HG03196 (cell line): ENCODE data around the gene STH.

ENCODE experiments used
- ATAC-seq: cut with Tn5 transposase; IDR thresholded peaks from one replicate; pipeline ENCODE4 v1.9.1; 2021; ENCODE audit not compliant: unreplicated experiment

Gene STH

DNA sequence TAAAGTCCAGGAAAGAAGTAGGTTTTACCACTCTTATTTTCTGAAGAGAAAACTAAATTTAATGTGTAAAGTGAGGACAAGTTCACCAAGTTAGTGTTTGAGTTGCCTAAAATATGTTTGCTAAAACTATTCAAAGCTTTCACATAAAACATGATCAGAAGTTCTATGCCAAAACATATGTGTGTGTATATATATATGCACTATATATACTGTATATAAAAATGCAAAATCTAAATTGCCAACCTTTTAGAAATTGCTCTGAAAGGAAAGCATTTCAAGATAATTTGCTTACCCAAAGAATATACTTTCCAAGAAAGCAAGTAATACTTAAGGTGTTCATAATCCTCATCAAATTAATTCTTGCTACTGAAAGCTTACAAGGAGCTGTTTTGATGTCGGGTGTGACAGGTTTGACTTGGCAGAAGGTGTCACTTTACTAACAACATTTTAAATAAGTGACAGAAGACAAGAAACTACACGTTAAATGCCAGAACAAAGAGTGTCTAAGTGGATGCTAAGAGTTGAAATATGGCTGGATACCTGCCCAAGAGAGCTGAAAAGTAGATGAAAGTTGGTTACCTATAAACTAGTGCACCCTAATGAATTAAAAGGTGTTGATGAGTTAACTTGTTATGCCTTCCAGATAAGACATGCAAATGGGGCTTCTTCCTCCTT lies 32.3 kb upstream of the STH start:
- ATAC-seq, result no peak

DNA sequence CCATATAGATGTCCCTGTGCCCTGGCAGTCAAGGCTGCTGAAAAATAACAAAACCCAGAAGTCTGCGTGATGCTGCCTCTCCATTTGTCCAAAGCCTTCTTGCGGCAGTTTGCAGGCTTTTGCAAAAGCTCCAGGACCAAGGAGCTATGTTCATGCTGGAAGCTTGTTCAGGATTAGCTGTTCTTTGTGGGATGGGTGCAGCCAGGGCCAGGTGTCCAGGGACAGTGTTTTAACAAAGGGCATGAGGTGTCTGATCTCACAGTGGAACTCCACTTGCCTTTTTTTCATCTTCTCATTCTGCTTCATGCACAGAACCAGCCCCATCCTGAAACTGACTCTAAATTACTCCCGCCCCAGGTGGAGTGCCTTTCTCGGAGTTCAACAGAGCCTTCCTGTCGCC lies 31.7 kb upstream of the STH start:
- no peak for ATAC-seq

DNA sequence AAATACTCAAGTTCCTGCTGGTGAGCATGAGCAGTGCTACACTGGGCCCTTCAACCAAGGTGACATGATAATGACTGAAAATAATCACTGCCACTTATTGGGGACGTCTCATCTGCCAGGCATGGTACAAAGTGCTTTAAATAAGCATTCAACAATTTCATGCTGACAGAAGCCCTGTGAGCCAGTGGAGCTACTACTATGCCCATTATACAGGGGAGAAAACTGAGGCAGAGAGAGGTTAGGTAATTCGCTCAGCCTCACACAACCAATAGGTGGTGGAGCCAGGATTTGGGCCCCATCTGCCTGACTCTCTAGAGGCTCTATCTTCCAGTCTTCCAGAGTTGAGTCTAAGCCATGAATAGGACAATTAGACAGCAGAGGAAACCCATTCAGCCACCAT lies 30.3 kb upstream of the STH start:
- ATAC-seq, result no peak

DNA sequence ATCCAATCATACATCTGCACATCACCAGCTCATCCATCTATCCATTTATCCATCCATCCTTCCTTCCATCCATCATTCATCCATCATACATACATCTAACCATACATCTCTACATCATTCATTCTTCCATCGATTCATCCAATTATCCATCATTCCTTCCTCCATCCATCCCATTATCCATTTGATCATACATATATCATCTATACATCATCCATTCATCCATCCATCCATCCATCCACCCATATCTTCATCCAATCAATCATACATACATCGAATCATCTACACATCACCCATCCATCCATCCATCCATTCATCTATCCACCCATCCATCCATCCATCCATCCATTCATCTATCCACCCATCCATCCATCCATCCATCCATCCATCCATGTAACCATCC lies 29.3 kb upstream of the STH start:
- ATAC-seq, result no peak

DNA sequence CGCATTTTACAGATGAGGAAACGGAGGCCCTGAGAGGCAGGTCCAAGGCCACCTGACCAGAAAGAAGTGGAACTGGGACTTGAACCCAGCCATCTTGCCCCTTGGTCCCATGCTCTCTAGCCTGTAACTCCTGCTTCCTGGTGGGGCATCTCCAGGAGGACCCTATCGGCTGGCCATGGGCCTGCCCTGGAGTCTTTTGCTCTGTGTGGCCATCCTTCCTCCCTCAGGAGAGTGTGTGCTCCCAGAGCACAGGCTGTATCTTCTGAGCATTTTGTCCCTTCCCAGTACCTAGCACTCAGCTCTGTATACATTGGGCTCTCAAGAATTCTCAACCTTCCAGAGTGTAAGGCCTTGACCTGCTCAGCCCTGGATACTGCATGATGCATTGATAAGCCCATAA lies 28.4 kb upstream of the STH start:
- no peak for ATAC-seq

DNA sequence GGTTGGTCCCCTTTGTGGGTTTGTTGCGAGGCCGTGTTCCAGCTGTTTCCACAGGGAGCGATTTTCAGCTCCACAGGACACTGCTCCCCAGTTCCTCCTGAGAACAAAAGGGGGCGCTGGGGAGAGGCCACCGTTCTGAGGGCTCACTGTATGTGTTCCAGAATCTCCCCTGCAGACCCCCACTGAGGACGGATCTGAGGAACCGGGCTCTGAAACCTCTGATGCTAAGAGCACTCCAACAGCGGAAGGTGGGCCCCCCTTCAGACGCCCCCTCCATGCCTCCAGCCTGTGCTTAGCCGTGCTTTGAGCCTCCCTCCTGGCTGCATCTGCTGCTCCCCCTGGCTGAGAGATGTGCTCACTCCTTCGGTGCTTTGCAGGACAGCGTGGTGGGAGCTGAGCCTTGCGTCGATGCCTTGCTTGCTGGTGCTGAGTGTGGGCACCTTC lies 27.3 kb upstream of the STH start:
- no peak for ATAC-seq

DNA sequence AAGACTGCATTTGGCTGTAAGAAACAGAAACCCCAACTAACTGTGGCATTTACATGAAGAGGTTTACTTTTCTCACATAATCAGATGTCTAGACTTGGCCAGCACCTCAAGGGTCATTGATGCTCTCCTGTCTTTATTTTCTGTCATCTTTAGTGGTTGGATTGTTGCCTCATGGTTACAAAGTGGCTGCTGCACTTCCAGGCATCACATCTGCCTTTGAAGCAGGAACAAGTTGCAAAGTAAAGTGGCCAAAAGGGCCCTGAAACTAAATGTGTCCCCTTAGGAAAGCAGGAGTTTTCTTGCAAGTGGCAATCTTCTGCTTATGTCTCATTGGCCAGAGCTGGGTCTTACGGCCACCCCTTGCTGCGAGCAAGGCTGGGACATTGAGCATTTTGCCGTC lies 26.5 kb upstream of the STH start:
- no peak for ATAC-seq

DNA sequence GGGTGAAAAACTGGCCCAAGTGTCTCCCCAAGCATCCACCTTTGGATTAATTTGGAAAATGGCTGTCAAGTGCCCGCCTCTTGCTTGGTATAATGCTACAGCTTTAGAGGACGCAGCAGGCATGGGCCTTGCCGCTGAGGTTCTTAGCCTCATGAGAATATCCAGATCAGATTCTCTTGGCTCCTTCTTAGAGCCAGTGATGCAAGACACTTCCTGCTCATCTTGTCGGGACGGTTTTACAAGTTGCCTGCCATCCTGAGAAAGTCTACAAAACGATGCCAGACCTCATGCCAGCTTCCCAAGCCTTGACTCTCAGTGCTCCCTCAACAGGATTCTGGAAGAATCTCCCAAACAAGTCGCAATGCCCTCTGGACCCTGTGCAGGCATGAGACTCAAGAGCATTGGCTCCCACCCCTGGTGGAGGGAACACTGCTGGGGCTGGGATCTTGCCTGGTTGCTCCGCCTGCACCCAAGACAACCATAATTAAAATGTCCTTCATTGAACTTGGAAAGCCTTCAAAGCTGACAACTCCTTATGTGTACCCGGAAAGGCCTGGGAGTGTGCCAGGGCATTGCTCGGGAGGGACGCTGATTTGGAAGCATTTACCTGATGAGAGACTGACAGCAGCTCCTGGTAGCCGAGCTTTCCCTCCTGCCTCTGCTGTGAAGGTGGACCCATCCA lies 25.8 kb upstream of the STH start:
- no peak for ATAC-seq

DNA sequence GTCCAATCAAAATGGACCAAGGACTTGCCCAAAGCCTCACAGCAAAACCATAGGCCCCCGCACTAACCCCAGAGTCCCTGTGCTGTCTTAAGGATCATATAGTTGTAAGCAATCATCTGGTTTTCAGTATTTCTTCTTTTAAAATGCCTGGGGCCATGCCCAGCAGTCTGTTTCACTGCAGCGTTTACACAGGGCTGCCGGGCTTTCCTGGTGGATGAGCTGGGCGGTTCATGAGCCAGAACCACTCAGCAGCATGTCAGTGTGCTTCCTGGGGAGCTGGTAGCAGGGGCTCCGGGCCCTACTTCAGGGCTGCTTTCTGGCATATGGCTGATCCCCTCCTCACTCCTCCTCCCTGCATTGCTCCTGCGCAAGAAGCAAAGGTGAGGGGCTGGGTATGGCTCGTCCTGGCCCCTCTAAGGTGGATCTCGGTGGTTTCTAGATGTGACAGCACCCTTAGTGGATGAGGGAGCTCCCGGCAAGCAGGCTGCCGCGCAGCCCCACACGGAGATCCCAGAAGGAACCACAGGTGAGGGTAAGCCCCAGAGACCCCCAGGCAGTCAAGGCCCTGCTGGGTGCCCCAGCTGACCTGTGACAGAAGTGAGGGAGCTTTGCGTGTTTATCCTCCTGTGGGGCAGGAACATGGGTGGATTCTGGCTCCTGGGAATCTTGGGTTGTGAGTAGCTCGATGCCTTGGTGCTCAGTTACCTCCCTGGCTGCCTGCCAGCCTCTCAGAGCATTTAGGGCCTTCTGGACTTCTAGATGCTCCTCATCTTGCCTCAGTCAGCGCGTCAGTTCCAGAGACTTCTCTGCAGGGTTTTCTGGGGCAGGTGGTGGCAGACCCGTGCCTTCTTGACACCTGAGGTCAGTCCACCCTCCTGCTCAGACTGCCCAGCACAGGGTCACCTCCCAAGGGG lies 24.8 kb upstream of the STH start:
- no peak for ATAC-seq

DNA sequence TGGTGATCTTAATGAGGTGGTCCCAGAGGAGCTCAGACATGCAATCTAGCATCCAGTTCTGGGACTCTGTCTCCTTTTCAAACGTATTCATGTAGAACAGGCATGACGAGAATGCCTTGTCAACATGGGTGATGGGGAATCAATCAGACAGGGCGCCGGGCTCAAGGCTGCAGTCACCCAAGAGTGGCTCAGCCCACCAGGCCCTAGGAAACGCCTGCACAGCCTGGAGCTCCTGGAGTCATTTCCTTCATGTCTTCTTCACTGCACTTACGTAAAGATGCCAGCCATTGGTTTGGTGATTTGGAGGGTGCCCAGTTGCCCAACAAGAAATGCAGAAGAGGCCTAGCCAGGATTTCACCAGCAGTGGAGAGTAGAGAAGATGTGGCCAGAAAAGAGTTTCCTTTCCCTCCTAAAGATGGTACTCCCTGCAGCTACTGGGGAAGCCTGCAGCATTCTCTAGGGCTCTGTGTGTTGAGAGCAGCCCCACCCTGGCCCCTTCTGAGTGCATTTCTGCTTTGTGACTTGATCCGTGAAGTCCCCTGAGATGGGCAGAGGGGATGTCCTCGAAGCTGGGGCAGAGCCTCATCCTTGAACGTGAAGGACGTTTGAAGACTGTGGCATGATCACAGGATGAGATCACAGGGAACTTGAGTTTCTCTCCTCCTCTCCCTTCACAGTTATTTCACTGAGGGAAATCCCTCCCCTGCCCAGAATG lies 24.0 kb upstream of the STH start:
- ATAC-seq, result no peak

DNA sequence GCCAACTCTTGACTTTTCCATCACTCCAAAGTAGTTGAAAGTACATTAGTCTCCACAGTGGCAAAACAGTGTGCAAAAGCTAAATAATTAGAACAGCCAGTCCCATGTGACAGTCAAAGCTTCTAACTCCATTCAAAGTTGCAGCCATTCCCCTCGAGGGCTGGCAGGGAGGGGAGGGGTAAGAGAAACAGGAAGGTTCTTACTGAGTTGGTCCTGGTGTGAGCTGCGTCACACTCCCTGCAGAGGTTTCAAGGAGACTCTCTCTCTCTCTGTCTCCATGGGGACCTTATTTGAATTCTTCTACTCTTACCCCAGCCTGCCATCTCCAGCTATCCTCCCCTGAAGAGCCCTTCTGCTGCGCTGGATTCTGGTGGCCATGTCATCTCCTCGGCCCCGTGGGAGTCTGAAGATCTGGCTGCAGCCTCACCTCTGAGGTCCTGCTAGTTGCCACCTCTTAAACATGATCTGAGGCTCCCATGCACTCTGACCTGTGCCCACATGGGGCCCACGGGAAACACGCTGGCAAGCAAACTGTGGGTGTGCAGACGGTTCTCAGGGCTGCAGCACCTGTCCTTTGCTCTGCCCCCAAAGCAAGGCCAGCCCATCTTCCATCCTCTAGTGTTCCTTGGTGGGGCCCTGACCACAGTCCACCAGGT lies 23.3 kb upstream of the STH start:
- no peak for ATAC-seq

DNA sequence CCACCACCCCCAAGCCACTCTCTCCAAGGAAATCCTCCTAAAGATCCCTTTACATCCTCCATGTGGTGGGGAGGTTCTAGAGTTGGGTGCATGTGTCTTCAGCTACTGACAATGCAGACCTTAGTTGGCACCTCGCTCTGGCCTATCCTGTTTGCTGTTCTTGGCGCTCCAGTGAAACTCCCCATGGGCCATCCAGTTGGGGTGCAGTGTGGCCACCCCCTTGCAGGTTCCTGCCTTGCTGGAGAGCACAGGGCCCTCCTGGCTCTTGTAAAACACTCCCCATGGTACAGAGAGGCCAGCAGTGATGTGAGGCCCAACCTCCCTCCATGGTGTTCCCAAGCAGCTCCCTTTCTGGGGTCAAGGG lies 22.7 kb upstream of the STH start:
- no peak for ATAC-seq

DNA sequence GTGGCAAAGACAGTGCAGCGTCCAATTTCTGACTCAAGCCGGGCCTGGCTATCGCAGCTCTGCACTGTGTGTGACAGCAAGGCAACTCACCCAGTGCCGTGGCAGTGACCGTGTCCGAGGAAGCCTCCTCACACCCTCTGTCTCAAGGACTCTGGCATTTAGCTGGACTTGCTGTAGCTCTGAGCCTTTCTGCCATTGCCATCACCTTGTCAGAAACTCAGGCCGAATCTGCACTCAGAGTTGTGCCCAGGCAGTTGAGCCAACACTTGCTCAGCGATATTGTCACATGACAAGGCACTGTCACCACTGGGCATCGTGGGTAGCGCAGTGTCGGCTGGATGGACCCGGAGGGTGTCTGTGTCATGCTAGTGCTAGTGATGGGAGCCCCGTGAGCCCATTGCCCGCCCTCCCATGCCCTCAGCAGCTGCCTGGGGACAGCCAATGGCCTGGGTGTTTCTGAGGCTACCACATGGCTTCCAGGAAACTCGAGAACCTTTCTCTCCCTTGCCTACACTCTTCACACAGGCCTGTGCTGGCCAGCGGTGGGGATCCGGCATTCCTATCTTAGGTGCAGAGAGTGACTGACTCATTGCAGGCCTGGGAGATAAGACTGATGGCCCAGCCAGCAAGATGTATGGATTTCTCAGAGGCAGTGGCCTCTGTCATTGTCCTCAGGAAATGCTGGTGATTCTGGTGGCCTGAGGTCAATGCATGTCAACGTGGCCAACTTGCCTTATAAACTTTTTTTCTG lies 22.1 kb upstream of the STH start:
- ATAC-seq, result no peak

DNA sequence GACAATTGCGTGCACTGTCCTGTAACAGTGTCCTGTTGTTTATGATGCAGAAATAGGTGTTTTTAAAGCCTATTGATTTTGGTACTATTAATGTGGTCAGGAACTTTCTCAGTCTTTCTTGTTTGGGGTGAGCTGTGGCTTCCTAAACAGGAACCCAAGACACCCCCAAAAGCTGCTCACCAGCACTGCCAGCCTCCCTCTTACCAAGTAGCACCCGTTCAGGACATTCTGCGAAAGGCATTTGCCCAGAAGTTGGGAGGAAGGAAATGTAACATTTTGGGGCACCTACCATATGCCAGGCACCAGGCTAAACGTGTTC lies 21.6 kb upstream of the STH start:
- ATAC-seq, result no peak

DNA sequence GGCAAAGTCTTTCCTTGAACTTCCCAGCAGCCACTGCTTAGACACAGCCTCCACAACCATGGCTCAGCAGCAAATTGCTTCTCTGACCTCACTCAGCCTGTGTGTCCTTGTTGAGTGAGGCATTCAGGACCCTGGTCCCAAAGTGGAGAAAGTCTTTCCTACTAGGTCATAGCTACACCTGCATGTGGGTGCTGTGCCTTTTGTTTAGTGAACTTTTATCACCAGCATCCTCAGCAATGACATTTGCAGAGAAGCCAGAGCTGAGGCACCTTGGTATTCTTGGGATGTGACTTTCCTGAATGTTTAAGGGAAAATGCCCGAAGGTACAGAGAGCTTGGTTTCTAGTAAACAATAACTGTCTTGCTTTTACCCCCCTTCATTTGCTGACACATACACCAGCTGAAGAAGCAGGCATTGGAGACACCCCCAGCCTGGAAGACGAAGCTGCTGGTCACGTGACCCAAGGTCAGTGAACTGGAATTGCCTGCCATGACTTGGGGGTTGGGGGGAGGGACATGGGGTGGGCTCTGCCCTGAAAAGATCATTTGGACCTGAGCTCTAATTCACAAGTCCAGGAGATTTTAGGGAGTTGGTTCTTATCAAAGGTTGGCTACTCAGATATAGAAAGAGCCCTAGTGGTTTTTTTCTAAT lies 20.9 kb upstream of the STH start:
- no peak for ATAC-seq

DNA sequence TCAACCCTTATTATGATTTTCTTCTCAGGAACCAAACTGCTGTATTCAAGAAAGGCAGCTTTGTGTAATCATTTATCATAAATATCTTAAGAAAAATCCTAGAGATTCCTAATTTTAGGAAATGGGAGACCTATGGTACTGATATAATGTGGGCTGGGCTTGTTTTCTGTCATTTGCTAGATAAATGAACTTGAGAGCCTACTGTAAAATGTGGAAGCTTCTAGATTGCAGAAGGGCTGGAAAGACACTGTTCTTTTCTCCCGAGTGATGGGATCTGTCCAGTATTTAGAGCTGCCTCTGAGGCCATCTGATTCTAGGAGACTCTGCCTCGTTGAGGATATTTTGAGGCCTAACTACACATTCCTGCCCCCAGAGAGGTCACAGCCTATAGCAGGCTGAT lies 19.9 kb upstream of the STH start:
- no peak for ATAC-seq

DNA sequence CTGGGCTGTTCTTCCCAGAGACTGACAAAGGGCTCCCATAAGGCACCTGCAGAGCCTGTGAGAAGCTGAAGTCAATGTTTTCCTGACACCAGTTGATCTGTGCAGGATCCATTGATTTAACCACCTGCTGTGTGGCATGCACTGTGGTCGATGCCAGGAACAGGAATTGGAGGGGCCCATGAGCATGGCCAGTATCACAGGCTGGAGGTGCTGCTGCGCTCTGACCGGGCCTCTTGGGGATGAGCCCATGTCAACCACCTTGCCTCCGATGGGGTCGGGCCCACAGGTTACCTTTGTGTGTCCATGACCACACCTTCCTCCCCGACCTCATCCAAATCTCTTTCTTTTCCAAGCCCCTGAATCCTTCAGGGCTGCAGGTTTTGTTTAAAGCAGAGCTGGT lies 18.2 kb upstream of the STH start:
- no peak for ATAC-seq

DNA sequence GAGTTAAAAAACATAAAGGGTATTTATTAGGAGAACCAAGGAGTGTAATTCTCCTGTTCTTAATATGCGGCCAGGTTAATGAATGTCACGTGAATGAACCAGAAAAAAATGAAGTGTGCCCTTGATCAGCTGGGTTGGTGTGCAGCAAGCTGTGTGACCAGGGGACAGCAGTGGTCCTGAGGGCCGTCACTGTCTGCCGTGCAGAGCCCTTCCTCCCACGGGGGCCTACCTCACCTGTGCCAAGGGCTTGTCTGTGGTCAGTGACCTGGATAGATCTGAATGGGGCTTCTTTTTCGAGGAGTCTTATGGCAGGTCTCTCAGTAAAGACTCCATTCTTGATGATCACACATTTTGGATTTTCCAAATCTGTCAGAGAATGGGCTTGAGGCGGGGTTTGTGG lies 17.7 kb upstream of the STH start:
- no peak for ATAC-seq

DNA sequence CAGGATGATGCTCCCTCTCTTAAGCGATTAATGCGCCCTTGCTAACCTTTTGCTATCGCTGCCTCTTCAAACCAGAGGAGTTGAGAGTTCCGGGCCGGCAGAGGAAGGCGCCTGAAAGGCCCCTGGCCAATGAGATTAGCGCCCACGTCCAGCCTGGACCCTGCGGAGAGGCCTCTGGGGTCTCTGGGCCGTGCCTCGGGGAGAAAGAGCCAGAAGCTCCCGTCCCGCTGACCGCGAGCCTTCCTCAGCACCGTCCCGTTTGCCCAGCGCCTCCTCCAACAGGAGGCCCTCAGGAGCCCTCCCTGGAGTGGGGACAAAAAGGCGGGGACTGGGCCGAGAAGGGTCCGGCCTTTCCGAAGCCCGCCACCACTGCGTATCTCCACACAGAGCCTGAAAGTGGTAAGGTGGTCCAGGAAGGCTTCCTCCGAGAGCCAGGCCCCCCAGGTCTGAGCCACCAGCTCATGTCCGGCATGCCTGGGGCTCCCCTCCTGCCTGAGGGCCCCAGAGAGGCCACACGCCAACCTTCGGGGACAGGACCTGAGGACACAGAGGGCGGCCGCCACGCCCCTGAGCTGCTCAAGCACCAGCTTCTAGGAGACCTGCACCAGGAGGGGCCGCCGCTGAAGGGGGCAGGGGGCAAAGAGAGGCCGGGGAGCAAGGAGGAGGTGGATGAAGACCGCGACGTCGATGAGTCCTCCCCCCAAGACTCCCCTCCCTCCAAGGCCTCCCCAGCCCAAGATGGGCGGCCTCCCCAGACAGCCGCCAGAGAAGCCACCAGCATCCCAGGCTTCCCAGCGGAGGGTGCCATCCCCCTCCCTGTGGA lies 16.0 kb upstream of the STH start:
- ATAC-seq, result no peak
